NCI-H1105 treated with DMSO at 0.1 percent for 48 hours (cell line): ENCODE data around the gene ID3.
"Not testable (repeated sequence)": the region's sequence is repeated elsewhere in the genome, so short reads cannot be mapped to it uniquely, and the experiment has no call there.

Experiments used
- DNase-seq: peaks from one replicate; lab custom pipeline; 2025; lab: John Stamatoyannopoulos, UW

The ID3 gene

DNA sequence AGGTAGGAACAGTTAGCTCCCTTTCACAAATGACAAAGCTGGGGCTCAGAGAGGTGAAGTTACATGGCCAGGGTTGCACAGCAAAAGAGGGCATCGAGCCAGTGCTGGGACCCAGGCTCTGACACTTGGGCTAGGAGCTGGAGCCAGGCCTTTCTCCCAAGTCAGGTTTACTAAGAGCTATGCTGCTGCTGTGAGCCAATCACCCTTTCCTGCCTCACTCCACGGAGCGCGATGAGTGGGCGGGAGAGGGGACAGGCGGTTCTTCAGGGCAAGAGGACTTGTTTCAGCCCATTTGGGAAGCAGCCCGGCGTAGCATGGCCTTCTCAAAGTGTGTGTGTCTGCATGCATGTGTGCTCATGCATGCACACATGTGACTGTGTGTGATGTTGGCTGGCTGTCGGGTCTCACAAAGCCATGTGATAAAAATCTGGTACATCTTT is 10.6 kb downstream of the ID3 start:
- no peak for DNase-seq

DNA sequence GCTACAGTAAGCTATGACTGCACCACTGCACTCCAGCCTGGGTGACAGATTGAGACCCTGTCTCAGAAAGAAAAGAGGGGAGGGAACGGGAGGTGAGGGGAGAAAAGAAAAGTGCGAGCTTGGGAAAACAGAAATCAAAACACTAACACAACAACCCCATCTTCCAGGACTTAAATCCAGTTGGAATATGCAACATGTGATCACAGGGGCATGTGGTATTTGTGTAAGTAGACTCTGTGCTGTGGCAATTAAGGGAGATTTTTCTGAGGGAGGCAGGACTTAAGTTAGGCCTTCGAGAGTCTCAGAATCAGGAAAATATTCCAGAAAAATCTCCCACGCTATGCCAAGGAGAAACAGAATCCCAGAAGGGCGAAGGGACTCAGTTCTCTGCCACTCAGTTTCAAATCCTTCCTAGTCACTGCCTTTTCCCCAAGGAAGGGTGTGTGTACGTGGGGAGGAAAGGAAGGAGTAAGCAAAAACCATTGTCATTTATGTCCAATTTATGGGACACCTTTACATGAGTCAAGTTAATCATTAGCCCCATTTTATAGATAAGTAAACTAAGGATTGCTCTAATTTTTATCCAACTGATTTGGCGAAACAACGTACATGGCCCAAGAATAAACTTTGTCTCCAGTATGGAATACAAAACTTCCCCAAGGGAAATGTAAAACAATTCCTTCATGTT is 12.3 kb downstream of the ID3 start:
- no peak for DNase-seq

DNA sequence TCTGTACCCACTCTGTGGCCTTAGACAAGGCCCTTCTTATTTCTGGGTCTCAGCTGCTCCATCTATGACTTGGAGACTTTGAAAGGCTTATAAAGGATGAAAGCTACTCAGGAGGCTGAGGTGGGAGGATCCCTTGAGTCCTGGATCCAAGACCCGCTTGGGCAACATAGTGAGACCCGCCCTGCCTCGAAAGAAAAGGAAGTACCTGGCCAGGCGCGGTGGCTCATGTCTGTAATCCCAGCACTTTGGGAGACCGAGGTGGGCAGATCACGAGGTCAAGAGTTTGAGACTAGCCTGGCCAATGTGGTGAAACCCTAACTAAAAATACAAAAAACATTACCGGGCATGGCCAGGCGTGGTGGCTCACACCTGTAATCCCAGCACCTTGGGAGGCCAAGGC is 13.4 kb downstream of the ID3 start:
- DNase-seq = no peak

DNA sequence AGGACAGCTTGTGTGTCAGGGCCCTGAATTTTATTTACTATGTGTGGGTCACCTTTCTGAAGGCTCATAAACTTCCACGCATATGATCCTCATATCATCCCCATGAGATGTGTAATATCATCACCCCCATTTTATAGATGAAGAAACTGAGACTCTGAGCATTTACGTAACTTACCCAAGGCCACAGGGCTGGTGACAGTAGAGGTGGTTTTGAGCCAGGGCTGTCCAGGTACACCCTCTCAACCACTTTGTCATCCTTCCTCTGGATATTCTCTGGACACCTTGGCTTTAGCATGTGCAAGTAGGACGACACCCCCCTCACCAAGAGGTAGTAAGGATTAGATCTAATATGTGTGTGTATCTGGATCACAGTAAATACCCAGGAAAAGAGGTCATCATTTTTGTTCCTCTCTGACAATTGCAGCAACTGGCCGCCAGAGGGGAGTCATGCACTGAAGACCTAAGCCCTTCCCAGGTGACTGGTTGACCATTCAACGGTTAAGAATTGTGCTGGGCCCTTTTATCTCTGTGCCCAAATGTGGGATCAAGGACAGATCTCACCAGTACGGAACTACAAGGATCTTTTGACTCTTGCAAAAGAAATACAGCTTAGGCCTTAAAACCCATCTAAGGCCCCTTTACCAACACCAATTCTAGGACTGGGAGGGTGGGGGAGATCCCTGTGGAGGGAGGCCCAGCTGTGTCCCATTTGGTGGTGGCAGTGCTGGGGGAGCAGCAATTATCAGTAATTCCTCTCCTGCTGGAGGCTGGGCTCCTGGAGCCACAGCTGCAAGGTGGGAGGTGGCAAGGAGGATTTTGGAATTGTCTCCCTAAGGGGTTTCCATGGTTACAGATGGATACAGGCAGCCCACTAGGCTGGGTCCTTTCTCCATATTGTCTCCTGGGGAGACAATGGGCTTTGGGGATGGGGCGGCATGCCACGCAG is 14.6 kb downstream of the ID3 start:
- DNase-seq = peak; percentile 80

DNA sequence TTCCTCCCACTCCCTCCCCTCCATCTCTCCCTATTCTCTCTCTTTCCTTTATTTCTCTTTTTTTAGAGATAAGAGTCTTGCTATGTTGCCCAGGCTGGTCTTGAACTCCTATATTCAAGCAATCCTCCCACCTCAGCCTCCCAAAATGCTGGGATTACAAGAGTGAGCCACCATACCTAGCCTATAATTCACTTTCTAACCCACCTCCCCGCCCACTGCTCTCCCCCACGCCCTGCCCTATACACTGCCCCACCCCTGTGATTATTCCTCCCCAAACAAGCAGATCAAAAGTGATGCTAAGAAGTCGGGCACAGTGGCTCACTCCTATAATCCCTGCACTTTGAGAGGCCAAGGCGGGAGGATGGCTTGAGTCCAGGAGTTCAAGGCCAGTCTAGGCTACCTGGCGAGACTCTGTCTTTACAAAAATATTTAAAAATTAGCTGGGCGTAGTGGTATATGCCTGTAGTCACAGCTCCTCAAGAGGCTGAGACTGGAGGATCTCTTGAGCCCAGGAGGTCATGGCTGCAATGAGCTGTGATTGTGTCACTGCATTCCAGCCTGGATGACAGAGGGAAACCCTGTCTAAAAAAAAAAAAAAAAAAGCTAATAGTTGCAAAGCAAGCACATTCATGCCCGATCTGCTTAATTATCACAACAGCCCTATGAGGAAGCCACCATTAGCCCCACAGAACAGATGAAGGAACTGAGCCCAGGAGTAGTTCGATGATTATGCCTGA is 15.4 kb downstream of the ID3 start:
- no peak for DNase-seq

DNA sequence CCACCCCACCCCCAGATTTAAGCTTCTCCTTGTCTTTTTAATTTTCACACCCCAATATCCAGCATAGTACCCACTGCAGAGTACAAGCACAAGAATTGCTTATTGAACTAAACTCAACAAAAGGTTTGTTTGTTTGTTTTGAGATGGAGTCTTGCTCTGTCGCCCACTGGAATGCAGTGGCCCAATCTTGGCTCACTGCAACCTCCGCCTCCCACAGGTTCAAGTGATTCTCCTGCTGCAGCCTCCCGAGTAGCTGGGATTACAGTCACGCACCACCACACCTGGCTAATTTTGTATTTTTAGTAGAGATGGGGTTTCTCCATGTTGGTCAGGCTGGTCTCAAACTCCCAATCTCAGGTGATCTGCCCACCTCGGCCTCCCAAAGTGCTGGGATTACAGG is 16.4 kb downstream of the ID3 start:
- not testable (repeated sequence) for DNase-seq

DNA sequence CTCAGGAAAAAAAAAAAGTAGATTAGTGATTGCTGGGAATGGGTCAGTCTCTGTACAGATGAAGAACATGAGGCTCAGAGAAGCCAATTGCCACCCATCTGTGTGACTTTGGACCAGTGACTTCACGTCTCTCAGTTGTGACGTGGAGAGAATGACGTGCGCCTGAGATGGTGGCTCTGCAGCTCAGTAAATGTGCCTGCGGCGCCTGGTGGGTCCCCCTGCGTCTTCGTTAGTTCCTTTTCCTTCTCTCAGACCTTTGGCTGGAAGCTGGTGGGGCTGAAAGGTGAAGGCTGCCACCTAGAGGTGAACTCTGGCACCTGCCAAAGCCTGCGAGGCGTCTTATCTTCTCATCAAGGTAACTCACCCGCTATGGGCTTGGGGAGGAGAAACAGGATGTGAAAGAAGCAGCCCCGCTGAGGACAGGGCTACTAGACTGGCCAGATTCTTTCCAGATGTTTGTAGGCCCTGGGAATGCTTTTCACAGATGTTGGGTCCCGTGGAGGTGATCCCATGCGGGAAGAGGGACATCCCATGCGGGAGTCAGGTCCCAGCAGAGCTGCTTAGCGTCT is 19.5 kb downstream of the ID3 start:
- peak; percentile 93 for DNase-seq

DNA sequence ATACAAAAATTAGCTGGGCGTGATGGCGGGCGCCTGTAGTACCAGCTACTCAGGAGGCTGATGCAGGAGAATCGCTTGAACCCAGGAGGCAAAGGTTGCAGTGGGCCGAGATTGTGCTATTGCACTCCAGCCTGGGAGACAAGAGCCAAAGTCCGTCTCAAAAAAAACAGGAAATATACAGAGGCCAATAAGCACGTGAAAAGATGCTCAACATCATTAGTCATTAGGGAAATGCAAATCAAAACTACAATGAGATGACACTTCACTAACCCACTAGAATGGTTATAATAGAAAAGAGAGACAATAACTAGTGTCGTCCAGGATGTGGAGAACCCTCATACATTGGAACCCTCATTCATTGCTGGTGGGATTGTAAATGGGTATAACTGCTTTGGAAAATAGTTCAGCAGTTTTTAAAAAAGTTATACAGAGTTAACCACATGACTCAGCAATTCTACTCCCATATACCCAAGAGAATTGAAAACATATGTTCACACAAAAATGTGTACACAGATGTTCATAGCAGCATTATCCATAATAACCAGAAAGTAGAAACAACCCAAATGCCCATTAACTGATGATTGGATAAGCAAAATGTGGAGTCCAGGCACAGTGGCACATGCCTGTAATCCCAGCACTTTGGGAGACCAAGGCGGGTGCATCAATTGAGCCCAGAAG is 21.9 kb downstream of the ID3 start:
- no peak for DNase-seq

DNA sequence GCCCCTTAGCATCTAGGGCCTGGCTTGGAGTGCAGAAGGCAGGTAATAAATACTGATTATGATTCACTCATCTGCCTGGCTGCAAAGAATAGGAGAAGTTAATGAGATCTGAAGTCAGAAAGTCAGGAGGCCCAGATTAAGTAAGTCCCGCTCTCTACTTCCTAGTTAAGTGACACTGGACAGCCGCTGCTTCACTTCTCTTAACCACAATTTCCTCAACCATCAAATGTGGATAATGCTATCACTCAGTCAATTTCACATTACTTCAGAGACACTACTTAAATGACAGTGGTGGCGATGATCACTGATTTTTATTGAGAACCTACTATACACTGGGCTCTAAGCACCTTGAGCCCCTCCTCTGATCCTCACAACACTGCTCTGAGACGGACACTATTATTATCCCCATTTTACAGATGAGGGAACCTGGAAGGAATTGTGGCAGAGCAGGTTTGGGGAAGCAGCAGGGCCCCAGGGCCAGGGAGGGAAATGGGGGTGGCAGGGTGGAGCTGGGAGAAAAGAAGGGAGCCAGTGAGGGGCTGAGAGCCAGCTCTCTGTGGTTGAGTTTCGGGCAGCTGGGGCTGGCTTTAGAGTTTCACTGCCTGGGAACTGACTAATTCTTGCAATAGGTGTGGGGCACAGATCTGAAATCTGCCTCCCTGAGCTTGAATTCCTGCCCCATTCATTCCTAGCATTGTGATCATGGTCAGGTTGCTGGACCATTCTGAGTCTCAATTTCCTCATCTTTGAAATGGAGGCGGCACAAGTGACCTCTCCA is 25.9 kb downstream of the ID3 start:
- DNase-seq = no peak

DNA sequence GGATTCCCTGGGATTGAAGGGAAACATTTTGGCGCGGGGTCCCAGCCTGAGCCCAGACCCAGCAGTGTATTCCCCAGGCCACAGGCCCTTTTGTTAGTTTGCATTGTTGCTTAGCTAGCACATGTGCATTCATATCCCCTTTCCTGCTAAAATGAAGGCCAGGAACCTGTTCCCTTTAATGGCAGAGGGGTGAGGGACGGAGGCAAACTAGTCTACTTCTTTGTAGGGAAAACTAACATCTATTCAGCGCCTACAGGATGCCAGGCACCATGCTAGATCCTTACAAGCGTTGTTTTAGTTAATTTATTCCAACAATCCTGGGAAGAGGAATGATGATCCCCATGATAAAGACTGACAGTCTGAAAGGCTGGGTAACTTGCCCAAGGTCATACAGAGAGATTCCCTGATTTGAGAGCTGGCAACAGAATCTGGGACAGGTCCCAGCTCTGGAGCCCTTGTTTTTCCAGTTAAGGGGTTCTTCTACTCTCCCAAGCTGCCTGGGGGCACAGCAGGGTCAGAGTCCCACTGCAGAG is 27.7 kb downstream of the ID3 start:
- no peak for DNase-seq

DNA sequence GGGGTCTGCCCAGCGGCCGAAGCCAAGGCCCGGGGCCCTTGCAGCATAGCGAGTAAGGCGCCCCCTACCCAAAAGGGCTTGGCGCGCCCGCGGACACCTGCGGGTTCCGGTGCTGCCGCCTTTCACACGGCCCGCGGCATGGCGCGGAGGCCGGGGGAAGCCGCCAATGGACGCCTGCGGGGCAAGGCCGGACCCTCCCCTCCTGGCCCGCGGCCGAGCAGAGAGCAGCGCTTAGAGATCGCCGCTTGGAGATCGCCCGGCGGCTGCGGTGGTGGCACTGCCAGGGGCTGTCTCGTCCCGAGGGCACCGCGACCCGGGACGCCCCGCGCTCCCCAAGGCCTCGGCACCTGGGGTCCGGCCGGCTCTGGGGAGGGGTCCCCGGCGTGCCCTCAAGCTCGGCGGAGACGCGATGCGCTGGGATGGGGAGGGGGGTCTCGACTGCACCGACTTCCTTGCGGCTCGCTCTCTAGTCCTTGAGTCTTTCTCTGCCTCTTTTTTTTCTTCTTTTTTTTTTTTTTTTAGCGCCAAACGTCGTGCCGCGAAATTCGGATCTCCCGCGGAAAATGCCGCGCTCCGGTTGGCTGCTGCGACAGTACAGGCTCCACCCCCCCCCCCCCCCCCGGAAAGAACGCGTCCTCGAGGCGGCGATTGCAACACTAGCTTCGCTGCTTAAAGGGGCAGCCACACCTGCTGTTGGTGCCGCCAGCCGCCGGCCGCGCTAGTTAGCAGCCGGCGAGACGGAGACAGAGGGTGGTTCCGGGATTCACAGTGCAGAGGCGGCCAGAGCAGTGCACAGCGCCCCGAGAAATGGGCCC is 28.3 kb downstream of the ID3 start, which contains the start of gene E2F2:
TSS of gene E2F2 (minus strand) at position 487 of the 815 bp plus-strand sequence. CDS start at position 47, 440 bp downstream.
- peak; percentile 92 for DNase-seq

DNA sequence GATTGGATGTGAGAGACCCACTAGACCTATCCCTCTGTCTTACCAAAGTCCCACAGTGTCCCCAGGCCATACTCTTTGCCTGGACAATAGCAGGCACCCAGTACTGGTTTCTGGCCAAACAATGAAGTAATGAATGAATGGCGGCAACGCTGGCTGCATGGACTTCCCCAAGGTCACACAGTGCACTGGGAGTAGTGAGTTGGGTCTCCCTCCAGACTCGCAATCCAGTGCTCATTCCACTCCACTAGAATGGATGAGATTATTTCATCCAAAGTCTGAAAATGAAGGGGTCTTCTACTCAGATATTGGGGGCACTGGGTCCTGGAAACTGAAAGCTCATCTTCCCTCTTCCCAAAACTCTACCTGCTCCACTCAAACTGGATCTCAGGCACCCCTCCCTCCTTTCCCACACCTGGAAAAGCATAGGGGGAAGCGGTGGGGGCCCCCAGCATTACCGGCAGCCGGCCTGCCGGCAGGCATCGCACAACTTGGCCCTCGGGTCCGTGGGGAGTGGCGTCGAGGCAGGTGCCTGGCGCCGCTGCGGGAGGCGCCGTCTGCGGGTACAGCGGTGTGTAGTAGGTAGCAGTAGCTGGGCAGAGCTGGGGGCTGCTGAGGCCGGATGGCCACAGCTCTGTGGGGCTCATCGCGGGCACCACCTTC is 29.1 kb downstream of the ID3 start:
- peak; percentile 62 for DNase-seq

DNA sequence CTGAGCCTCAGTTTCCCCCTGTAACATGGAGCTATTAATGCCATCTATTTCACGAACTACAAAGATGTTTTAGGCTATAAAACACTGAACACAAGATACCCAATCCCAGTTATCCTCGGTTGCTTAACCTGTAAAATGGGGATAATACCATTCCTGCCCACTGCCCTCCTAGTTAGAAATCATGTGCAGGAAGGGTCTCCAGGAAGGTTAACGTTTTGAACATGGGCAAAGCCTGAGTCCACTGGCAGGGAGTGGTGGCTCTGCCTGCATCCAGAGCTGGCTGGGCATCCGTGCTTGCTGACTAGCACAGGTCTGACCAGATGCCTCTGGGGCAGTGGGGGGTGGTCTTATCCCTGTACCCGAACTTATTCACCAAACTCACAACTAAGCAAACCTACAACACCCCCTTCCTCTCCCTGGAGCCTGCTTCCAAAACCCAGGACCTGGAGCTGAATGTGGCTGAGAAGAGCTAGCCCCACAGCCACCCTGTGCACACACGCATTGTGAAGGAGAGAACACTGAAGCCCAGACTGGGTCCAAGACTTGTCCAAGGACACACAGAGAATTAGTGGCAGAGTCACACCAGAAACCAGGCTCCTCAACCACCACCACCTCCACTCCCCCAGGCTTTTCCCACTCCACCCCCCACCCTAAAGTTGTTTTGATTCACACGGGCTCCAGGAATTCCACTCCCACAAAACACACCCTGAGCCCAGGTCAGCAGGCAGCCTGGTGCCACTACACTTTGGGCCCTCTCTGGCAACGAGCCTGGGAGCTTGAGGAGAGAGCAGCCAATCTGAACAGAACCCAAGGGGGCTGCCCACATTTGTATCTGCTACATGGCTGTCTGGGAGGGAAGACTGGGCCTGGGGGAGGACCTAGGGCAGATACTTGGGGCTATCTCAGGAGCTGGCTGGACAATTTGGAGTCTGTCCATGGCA is 29.9 kb downstream of the ID3 start:
- peak; percentile 41 for DNase-seq

DNA sequence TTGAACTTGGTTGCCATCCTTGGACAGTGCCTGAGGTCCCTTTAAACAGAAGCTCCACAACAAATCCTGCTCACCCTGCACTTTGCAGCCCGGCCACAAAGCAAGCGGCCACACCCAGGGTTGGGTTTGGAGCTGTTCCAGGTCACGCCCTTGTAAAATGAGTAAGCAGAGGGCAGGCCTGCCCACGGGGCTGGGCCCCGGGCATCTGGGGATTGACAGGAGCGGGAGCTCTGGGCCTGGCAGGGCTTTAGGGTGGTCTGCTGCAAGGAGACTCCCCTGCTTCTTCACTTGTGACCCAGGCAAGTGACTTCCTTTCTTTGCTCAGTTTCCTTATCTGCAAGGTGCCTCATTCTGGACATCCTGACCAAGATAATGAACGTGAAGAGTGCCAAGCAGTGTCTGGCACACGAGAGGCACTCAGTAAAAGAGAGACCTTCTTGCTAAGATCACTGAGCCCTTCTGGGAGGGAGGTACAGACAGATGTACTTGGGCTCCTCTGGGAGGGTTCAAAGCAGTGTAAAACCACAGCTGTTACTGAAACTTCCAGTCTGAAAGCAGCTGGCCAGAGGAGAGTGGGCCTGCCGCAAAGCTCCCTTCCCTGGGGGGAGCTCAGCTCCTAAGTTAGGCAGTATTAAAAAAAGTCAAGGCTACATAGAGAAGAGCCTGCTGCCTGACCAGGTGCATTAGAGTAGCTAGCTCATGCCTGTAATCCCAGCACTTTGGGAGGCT is 30.9 kb downstream of the ID3 start:
- DNase-seq = peak; percentile 90

DNA sequence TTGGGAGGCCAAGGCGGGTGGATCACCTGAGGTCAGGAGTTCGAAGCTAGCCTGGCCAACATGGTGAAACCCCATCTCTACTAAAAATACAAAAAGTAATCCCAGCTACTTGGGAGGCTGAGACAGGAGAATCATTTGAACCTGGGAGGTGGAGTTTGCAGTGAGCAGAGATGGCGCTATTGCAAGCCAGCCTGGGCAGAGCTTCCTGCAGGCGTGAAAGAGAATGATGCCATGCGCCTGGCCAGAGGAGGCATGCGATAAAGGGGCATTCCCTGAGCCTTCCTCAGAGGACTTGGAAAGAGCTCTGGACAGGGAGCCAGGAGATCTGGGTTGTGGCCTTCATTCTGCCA is 31.4 kb downstream of the ID3 start:
- DNase-seq = no peak

DNA sequence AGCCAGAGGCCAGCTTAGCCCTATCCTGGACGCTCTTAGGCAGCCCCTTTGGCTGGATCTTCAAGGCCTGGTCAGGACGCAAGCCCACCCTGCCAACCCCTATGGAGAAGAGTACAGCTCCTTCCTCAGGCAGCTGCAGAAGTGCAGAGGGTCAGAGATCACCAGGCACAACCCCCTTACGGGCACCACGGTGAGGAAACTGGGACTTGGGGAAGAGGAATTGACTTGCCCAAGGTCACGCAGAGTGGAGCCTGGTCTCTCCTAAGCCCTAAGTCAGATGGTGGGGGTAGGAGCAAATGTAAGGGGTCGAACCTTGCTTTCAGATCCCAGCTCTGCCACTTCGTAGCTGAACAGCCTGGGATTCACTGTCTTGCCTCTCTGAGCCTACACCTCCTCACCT is 31.9 kb downstream of the ID3 start:
- no peak for DNase-seq

DNA sequence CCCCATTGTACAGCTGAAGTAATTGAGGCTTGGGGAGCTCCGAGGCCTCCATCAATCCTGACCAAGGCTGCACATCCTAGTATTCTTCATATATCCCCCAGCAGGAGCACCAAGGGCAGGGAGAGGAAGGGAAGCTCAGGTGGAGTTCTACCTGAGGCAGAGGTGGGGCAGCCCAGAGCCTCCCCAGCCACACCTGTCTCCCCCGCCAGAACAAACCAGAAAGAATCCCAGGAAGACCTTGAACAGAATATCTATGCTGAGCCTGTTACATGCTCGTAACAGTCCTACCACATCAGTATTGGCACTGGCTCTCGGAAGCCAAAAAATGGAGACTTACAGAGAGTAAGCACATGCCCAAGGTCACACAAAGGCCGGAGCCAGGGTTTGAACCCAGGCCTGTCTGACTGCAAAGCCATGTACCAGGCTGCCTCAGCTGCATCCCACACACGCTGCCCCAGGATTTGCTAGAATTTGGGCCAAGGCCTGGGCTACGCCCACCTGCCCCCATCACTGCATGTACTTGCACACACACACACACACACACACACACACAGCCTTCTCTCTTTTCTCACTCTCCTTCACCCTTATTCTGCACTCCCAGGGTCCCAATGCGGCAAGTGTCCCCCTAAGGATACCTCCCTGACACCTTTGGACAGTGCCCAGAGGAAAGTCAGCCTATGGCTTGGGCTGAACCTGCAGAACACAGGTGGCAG is 32.8 kb downstream of the ID3 start:
- no peak for DNase-seq
